ENCODE measurements around the gene SCYGR5. TPM values are rescaled to one million over a fixed set of nuclear protein-coding genes. Genes with fewer than 3 reads are reported as not detected.
"Not testable (repeated sequence)": the region's sequence is repeated elsewhere in the genome, so short reads cannot be mapped to it uniquely, and the experiment has no call there.

SCYGR5 gene
- total RNA-seq, 2 experiments from 2014 or later, result not detected

- Mint-ChIP-seq H3K27ac (no peak overlapping the region), H3K9me3 (no peaks in the 10 kb centered on the region), H3K36me3 (no peaks in the 10 kb centered on the region), H3K4me3 (no peak overlapping the region), H3K4me1 (ENCODE audit: low read depth) (no peaks in the 10 kb centered on the region), H3K27me3 (peaks cover 5% of the 10 kb centered on the region)
- no peak for DNase-seq
- ChIA-PET CTCF (interaction anchor here (0.9 to 1.5 kb wide), 3 partner anchors 14 to 122 kb away, joined by 3 to 12 read pairs (median 3); no protein-coding TSS in a partner anchor), POLR2A (no interaction called here)
- intact Hi-C loops (cut with micrococcal nuclease), result no loop called here
Observed at GRCh38 chr2:227643990-227644551, 22.5 kb upstream of the SCYGR5 start.

DNA sequence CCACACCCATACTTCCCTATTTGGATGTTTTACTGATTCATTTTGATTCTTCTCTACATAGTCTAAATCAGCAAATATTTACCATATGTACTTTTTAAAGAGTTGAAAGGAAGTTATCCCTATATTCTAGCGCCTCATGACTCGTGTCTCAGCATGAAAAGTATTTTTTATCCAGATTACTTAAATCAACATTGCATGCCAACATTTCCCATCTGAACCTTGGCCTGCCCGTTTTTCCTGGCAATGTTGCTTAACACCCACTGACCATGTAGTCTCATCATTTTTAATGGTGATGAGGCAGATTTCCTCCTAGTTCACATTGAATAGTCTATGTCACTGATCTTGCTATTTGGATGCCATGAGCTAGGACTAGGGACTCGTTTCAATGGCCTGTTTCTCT, 13.2 kb upstream of the SCYGR5 start:
- H3K9me3 Mint-ChIP-seq, result no peaks in the 10 kb centered on the region
- no peak overlapping the region for H3K27ac Mint-ChIP-seq
- no peak for DNase-seq
- POLR2A ChIA-PET, result no interaction called here
- CTCF ChIA-PET, result interaction anchor here (0.5 to 1.3 kb wide), 2 partner anchors 113 to 678 kb away, joined by 4 read pairs; no protein-coding TSS in a partner anchor
- peaks cover 2% of the 10 kb centered on the region for H3K4me1 Mint-ChIP-seq (ENCODE audit: low read depth)
- H3K27me3 Mint-ChIP-seq, result peaks cover 4% of the 10 kb centered on the region
- H3K36me3 Mint-ChIP-seq, result no peaks in the 10 kb centered on the region
- no peak overlapping the region for H3K4me3 Mint-ChIP-seq
- intact Hi-C loops (cut with micrococcal nuclease), result no loop called here

- H3K27me3 Mint-ChIP-seq, result peaks cover 4% of the 10 kb centered on the region
- CTCF ChIA-PET, result no interaction called here
- intact Hi-C loops (cut with micrococcal nuclease), result no loop called here
- no peak overlapping the region for H3K27ac Mint-ChIP-seq
- DNase-seq, result no peak
- POLR2A ChIA-PET, result no interaction called here
- H3K36me3 Mint-ChIP-seq, result no peaks in the 10 kb centered on the region
- no peaks in the 10 kb centered on the region for H3K9me3 Mint-ChIP-seq
- H3K4me3 Mint-ChIP-seq, result no peak overlapping the region
- peaks cover 2% of the 10 kb centered on the region for H3K4me1 Mint-ChIP-seq (ENCODE audit: low read depth)
Observed at GRCh38 chr2:227654426-227654825, 12.2 kb upstream of the SCYGR5 start.

GRCh38 chr2:227655454-227655853, 11.2 kb upstream of the SCYGR5 start:
- POLR2A ChIA-PET, result no interaction called here
- intact Hi-C loops (cut with micrococcal nuclease), result loop anchor here (5.0 kb wide), 1 partner anchor 173 kb away; no protein-coding TSS in a partner anchor
- CTCF ChIA-PET, result no interaction called here

GRCh38 chr2:227657199-227657845, 9.3 kb upstream of the SCYGR5 start:
- H3K27me3 Mint-ChIP-seq, result no peaks in the 10 kb centered on the region
- H3K27ac Mint-ChIP-seq, result no peak overlapping the region
- POLR2A ChIA-PET, result no interaction called here
- intact Hi-C loops (cut with micrococcal nuclease), result loop anchor here (5.0 kb wide), 1 partner anchor 175 kb away; no protein-coding TSS in a partner anchor
- no peak for DNase-seq
- H3K4me3 Mint-ChIP-seq, result no peak overlapping the region
- CTCF ChIA-PET, result interaction anchor here (0.5 to 4.3 kb wide), 28 partner anchors 8 to 332 kb away, joined by 3 to 82 read pairs (median 5); partner anchors contain the start of genes DAW1 and SCYGR5
- H3K36me3 Mint-ChIP-seq, result no peaks in the 10 kb centered on the region
- H3K4me1 Mint-ChIP-seq (ENCODE audit: low read depth), result peaks cover 2% of the 10 kb centered on the region
- H3K9me3 Mint-ChIP-seq, result no peaks in the 10 kb centered on the region

More at GRCh38 chr2:227655454-227655853, 11.2 kb upstream of the SCYGR5 start:
- Mint-ChIP-seq H3K9me3 (no peaks in the 10 kb centered on the region), H3K27me3 (peaks cover 2% of the 10 kb centered on the region), H3K36me3 (no peaks in the 10 kb centered on the region), H3K4me1 (ENCODE audit: low read depth) (peaks cover 2% of the 10 kb centered on the region), H3K4me3 (no peak overlapping the region), H3K27ac (no peak overlapping the region)
- DNase-seq, result no peak

DNA sequence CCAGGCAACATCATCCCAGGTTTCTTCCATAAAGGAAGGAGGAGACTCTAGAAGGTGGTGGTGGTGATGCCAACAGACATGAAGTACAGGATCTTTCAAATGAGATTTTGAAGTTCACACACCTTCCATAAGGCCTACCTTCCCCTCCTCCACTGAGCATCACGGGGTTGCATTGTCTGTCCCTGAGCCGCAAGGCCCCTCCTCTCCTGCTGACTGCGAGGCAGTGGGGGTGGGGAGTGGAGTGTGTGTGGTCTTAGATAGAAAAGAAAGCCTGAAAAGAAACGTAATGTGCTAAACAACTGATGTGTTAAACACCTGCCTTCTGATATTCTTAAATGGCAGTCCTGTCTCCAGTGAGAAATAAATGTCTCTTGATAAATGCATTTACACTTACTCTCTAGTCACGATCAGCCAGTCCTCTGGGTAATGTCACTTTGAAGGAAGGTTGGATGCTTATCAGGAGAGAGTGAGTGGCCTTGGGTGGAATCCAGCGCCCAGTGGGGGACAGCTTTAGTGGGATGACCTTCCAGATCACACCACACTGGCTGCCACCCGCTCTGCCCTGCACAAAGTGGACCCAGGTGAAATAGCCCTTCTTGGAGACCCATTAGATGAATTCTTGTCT, 5.5 kb upstream of the SCYGR5 start:
- ChIA-PET CTCF (interaction anchor here (4.3 kb wide), 1 partner anchor 201 kb away, joined by 56 read pairs; no protein-coding TSS in a partner anchor), POLR2A (no interaction called here)
- H3K36me3 Mint-ChIP-seq, result no peaks in the 10 kb centered on the region
- no peaks in the 10 kb centered on the region for H3K4me1 Mint-ChIP-seq (ENCODE audit: low read depth)
- no peak for DNase-seq
- no peak overlapping the region for H3K4me3 Mint-ChIP-seq
- H3K9me3 Mint-ChIP-seq, result no peaks in the 10 kb centered on the region
- H3K27ac Mint-ChIP-seq, result no peak overlapping the region
- intact Hi-C loops (cut with micrococcal nuclease), result no loop called here
- H3K27me3 Mint-ChIP-seq, result no peaks in the 10 kb centered on the region

- Mint-ChIP-seq H3K27me3 (no peaks in the 10 kb centered on the region), H3K4me3 (no peak overlapping the region), H3K36me3 (no peaks in the 10 kb centered on the region), H3K4me1 (ENCODE audit: low read depth) (no peaks in the 10 kb centered on the region), H3K9me3 (no peaks in the 10 kb centered on the region), H3K27ac (no peak overlapping the region)
- CTCF ChIA-PET, result interaction anchor here (1.2 kb wide), 1 partner anchor 104 kb away, joined by 7 read pairs; no protein-coding TSS in a partner anchor
- intact Hi-C loops (cut with micrococcal nuclease), result no loop called here
- POLR2A ChIA-PET, result no interaction called here
- no peak for DNase-seq
Observed at GRCh38 chr2:227661827-227662226, 4.8 kb upstream of the SCYGR5 start.

DNA sequence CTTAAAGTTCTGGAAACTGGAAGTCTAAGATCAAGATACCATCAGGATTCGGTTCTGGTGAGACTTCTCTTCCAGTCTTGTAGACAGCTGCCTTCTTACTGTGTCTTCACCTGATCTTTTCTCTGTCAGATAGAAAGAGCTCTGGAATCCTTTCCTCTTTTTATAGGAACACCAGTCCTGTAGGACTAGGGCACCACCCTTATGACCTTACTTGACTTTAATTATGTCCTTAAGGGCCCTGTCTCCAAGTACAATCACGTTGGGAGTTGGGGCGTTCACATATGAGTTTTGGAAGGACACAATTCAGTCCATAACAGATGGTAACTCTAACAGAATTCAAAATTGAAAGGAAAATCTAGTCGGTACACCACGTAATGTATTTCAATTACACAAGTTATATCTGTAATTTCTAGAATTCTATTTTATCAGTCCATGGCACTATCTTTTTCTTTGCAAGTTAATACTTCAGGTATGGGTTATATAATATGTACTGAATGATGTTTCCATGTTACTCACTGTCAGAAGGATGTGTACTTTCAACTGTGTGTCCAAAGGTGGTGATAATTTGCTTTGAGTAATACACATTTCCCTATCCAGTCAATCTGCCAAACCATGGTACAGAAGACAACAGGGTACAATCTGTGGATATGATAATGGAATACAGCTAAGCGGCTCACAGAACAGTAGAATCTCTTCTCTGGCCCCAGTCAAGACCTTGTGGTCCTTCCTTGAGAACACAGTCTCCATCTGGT, 1.2 kb upstream of the SCYGR5 start:
- Mint-ChIP-seq H3K27ac (no peak overlapping the region), H3K9me3 (no peaks in the 10 kb centered on the region), H3K4me3 (no peak overlapping the region), H3K27me3 (no peaks in the 10 kb centered on the region), H3K4me1 (ENCODE audit: low read depth) (no peaks in the 10 kb centered on the region), H3K36me3 (no peaks in the 10 kb centered on the region)
- DNase-seq, result no peak
- intact Hi-C loops (cut with micrococcal nuclease), result no loop called here
- ChIA-PET CTCF (interaction anchor here (1.6 kb wide), 1 partner anchor 7 kb away, joined by 4 read pairs; no protein-coding TSS in a partner anchor), POLR2A (no interaction called here)

GRCh38 chr2:227671170-227671905, 4.7 kb downstream of the SCYGR5 start:
- DNase-seq, result no peak
- ChIA-PET POLR2A (no interaction called here), CTCF (interaction anchor here (0.6 to 1.2 kb wide), 2 partner anchors 13 to 711 kb away, joined by 3 to 4 read pairs; no protein-coding TSS in a partner anchor)
- Mint-ChIP-seq H3K36me3 (no peaks in the 10 kb centered on the region), H3K27me3 (no peaks in the 10 kb centered on the region), H3K4me1 (ENCODE audit: low read depth) (no peaks in the 10 kb centered on the region), H3K27ac (no peak overlapping the region), H3K9me3 (no peaks in the 10 kb centered on the region), H3K4me3 (no peak overlapping the region)
- intact Hi-C loops (cut with micrococcal nuclease), result no loop called here

- H3K4me1 Mint-ChIP-seq (ENCODE audit: low read depth); H3K27ac Mint-ChIP-seq; H3K4me3 Mint-ChIP-seq: not testable (repeated sequence)
Observed at GRCh38 chr2:227673620-227674019, 7.0 kb downstream of the SCYGR5 start.

DNA sequence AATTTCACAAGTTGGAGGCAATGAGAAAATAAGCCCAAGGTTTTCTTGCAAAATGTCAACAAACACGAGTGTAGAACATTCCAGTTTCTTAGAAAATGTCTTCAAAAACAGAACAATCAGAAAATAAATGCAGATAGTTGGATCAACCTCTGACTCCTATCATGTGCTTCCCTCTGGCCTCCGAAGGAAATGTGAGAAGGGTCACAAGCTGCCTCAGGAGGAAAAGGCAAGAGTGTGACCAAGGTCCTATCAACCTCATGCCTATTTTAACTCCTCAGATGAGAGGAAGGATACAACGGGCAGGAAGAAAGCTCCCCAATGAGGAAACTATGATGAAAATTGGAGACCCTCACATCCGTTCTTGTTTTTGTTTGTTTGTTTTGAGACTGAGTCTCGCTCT, 7.9 kb downstream of the SCYGR5 start:
- ChIA-PET CTCF (interaction anchor here (0.7 kb wide), 1 partner anchor 16 kb away, joined by 3 read pairs; no protein-coding TSS in a partner anchor), POLR2A (no interaction called here)
- Mint-ChIP-seq H3K27ac (no peak overlapping the region), H3K27me3 (peaks cover 5% of the 10 kb centered on the region), H3K4me1 (ENCODE audit: low read depth) (no peaks in the 10 kb centered on the region), H3K9me3 (no peaks in the 10 kb centered on the region), H3K36me3 (no peaks in the 10 kb centered on the region), H3K4me3 (no peak overlapping the region)
- intact Hi-C loops (cut with micrococcal nuclease), result no loop called here
- DNase-seq, result no peak

More at GRCh38 chr2:227673620-227674019, 7.0 kb downstream of the SCYGR5 start:
- CTCF ChIA-PET; intact Hi-C loops (cut with micrococcal nuclease); H3K9me3 Mint-ChIP-seq; POLR2A ChIA-PET; H3K36me3 Mint-ChIP-seq; H3K27me3 Mint-ChIP-seq; DNase-seq: not testable (repeated sequence)
